ENCODE results near the gene ERC1.

GRCh38 chr12:1367331-1368291 is 376.6 kb downstream of the ERC1 start:
- TF ChIP-seq ZSCAN16 (tag by site-specific recombination; IDR thresholded peaks at IDR 0.05) (no peak), ZXDB (tag by site-specific recombination; IDR thresholded peaks at IDR 0.05) (no peak), CTCF (tag by site-specific recombination; IDR thresholded peaks at IDR 0.05) (no peak), SETDB1 (IDR thresholded peaks at IDR 0.05; ENCODE audit: insufficient read length, low read length) (no peak), YY1 (tag by site-specific recombination; IDR thresholded peaks at IDR 0.05) (no peak), ZFP41 (tag by site-specific recombination; IDR thresholded peaks at IDR 0.05; ENCODE audit: borderline replicate concordance) (no peak), ZSCAN23 (tag by site-specific recombination; IDR thresholded peaks at IDR 0.05) (no peak), ZNF777 (tag by site-specific recombination; IDR thresholded peaks at IDR 0.05; ENCODE audit: borderline replicate concordance) (no peak)
- TF ChIP-seq, protein P1, sequence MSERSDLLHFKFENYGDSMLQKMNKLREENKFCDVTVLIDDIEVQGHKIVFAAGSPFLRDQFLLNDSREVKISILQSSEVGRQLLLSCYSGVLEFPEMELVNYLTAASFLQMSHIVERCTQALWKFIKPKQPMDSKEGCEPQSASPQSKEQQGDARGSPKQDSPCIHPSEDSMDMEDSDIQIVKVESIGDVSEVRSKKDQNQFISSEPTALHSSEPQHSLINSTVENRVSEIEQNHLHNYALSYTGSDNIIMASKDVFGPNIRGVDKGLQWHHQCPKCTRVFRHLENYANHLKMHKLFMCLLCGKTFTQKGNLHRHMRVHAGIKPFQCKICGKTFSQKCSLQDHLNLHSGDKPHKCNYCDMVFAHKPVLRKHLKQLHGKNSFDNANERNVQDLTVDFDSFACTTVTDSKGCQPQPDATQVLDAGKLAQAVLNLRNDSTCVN (tag by site-specific recombination; optimal IDR thresholded peaks at IDR 0.05) = no peak
- TF ChIP-seq, protein P2, sequence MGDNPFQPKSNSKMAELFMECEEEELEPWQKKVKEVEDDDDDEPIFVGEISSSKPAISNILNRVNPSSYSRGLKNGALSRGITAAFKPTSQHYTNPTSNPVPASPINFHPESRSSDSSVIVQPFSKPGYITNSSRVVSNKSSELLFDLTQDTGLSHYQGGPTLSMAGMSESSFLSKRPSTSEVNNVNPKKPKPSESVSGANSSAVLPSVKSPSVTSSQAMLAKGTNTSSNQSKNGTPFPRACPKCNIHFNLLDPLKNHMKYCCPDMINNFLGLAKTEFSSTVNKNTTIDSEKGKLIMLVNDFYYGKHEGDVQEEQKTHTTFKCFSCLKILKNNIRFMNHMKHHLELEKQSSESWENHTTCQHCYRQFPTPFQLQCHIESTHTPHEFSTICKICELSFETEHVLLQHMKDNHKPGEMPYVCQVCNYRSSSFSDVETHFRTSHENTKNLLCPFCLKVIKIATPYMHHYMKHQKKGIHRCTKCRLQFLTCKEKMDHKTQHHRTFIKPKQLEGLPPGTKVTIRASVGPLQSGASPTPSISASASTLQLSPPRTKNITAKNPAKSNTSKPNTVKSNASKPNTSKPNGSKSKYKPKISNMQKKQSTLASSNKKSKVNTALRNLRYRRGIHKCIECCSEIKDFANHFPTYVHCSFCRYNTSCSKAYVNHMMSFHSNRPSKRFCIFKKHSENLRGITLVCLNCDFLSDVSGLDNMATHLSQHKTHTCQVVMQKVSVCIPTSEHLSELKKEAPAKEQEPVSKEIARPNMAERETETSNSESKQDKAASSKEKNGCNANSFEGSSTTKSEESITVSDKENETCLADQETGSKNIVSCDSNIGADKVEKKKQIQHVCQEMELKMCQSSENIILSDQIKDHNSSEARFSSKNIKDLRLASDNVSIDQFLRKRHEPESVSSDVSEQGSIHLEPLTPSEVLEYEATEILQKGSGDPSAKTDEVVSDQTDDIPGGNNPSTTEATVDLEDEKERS (tag by site-specific recombination; IDR thresholded peaks at IDR 0.05) = no peak
